ENCODE results near the gene NPHP4.

The NPHP4 gene

GRCh38 chr1:5891736-5892135, 100.5 kb downstream of the NPHP4 start:
- DNase-seq (ENCODE audit: low spot score): no peak

DNA sequence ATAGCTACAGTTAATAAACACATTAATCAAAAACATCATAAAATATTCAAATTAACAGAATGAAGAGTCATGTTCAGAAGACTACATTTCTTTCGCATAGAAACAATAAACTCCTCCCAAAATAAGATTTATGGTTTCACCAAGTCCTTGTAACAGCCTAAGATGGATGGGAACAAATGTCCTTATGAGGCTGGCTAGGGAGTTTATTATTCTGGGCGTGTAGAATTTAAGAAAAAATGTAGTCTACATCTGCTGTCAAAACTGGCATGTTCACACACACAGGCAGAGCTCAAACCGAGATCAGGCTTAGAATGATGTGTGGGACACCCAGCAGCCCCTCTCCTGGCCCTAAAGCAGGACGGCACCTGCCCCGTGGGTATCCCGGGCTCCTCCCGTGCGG, 101.1 kb downstream of the NPHP4 start:
- DNase-seq (ENCODE audit: low spot score): no peak

- no peak for DNase-seq (ENCODE audit: low spot score)
These were observed 101.7 kb downstream of the NPHP4 start for GRCh38 chr1:5890346-5891106.

DNA sequence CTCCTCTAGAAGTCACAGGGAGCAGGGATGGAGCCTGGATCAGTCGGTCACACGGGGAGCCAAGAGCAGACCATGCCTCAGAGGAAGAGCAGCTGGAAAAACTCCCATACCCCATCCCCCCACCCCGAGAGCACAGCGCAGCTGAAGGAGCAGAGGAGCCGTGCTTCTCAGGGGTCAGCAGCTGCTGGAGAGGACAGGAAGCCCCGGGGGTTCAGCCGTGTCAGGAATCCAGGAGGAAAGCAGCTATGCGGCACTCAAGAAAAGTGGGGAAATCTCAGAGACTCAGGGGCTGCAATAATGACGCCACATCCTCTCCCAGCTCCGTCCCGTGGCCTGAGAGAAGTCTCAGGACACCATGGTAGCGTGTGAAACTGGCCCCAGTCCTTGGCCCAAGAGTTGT, 102.3 kb downstream of the NPHP4 start:
- no peak for DNase-seq (ENCODE audit: low spot score)

DNA sequence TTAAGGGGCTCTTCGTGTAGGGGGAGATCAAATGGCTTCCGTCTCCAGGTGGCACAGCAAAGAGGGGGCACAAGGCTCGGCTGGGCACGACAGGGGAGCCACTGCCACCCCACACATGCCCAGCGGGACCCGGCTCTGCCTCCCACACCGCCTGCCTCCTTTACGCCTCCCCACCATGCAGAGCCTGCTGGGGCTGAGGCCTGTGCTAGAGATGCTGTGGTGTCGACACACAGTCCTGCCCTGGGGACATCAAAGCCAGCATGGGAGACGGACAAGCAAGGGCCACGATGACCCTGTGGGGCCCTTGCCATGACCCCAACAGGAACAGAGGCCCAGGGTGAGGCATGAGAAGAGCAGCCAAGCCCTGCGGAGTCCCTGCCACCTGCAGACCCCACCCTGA, 102.8 kb downstream of the NPHP4 start:
- no peak for DNase-seq (ENCODE audit: low spot score)

GRCh38 chr1:5888606-5889211, 103.5 kb downstream of the NPHP4 start:
- DNase-seq (ENCODE audit: low spot score): no peak

DNA sequence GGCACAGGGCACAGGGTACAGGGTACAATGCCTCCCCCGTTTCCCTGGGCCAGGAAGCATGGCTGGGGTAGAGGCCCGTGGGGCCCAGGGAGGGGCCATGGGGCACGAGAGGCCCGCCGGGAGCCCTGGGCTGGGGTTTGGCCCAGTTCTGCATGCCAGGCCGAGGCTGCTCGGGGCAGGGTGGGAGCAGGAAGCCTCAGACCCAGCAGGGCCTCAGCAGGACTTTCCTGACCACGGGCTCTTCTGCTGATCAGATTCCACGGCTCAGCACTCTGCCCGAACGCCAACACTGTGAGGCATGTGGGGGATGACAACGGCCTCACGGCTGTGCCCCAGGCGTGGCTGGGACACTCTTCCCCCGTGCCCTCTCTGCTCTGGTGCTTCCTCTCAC, 104.3 kb downstream of the NPHP4 start:
- DNase-seq (ENCODE audit: low spot score): no peak

GRCh38 chr1:5887349-5887970, 104.8 kb downstream of the NPHP4 start:
- no peak for DNase-seq (ENCODE audit: low spot score)

DNA sequence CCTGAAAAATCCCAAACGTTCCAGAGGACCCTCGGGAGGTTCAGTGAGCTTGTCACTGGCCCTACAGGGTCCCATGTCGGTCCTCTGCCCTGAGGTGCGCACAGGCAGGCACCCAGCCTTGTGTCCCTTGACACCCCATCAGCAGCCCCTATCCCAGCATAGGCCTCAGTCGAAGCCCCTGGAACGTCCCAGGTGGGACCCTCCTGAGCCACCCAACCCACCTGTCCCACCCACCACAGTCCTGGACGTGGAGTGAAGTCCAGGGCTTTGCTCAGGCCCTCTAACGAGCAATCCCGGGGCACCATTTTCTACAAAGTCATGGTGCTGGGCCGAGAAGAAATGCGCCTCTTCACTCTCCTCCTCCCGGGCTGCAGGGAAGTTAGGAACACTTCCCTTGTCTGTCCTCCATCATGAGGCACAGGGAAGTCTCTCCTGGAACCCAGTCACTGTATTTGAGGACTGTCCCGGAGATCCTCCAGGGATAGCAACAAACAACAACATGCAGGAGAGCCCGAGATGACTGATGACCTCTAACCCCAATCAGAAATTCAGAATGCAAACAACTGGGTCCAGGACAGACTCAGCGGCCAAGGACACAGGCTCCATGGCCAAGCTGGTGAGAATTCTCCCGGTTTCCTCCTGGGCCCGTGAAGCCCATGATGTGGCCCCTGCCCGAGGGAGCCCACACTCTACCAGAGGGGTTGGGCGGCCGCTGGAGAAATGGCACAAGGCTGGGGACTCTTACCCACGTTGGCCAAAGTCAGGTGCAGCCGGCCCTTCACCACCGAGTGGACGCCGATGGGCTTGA, 105.5 kb downstream of the NPHP4 start:
- DNase-seq (ENCODE audit: low spot score): no peak

DNA sequence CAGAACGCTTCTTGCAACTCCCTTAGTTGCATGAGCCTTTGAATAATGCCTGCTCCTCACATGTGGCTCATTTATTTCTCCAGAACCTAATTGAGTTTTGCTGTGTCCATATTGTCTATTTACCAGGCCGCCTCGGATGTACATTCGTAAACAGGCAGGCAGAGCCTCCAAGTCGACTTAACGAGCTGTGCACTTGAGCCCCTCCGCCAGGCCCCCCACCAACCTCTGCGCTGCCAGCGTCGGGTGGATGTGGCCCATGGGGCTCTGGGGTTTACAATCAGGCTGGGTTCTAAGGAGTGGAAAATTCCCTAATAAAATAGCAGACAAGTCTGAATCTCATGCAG, 106.1 kb downstream of the NPHP4 start:
- no peak for DNase-seq (ENCODE audit: low spot score)

DNA sequence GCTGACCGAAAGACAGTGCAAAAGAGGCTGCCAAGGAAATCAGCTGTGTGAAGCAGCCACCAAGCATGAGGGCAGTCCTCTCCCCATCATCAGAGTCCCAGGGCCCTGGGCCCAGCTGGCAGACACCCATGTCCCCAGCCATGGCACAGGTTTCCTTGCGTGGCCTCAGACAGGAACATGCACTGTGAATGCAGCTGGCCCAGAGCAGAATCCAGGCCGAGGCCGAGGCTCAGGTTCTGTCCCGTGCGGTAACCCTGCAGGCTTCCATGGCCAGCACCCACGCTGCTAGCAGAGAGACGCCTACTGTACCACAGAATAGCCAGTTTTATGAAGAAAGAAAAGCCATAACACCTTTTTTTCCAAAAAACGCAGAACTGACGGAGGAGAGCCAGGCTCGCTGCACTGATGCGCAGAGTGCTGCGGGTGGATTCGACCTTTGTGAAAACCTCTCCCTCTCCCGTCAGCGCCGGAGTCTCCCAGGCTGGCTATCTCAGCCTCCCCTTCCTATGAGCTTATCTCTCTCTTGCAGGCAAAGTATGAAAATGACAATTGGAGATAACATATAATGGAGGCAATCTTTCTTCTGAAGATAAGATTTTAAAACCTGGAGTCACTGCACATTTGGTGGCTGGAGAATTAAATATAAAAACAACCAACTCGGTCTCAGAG, 106.6 kb downstream of the NPHP4 start:
- no peak for DNase-seq (ENCODE audit: low spot score)

GRCh38 chr1:5884110-5884509, 108.1 kb downstream of the NPHP4 start:
- no peak for DNase-seq (ENCODE audit: low spot score)

- DNase-seq (ENCODE audit: low spot score): no peak
These were observed 108.8 kb downstream of the NPHP4 start for GRCh38 chr1:5883129-5884048.

GRCh38 chr1:5882367-5883128, 109.7 kb downstream of the NPHP4 start:
- DNase-seq (ENCODE audit: low spot score): no peak

DNA sequence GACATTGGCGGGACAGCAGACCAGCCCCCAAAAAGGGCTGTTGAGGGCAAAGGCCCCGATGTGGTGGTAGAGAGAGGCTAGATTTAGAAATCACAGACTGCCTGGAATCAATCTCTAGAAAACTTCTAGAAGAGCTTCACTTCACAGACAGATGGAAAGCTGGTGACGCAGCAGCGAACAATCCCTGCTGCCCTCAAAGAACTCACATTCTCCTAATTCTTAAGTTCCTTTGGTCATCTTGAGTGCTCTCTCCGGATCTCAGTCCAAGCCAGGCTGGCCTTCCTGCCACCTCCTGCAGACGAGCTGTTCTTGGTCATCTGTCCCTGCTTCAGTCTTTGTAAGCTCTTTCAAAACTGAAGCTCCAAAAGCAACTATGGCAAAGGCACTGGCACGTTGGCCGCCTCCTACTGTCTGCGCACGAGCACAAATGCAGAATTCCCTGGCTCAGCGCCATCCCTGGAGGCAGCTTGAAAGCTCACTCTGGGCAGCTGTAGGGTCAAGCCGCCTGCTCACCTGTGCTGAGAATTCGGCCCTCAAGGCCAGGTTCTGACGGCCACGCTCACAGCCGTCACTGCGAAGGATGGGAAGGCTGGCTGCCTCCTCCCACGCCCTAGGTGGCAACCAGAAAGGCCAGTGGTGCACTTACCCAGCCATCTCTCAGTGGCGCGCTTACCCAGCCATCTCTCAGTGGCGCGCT, 110.6 kb downstream of the NPHP4 start:
- DNase-seq (ENCODE audit: low spot score): no peak

GRCh38 chr1:5880630-5881405, 111.4 kb downstream of the NPHP4 start:
- DNase-seq (ENCODE audit: low spot score): no peak

GRCh38 chr1:5879421-5879820, 112.8 kb downstream of the NPHP4 start:
- DNase-seq (ENCODE audit: low spot score): no peak

- no peak for DNase-seq (ENCODE audit: low spot score)
These were observed 113.3 kb downstream of the NPHP4 start for GRCh38 chr1:5878971-5879370.
